Activated gamma-delta T cell treated with anti-CD3 and anti-CD28 coated beads, Interleukin-2, amount 50 U/mL, for 16 hours (primary cell): ENCODE measurements around the gene STX12.
A peak's percentile ranks its signal among the peaks of the same experiment; 100 is the strongest.

Experiments used
- DNase-seq: peaks from one replicate; pipeline ENCODE4 v3.0.0-alpha.2; 2020; ENCODE audit warnings: low read depth

Gene STX12

DNA sequence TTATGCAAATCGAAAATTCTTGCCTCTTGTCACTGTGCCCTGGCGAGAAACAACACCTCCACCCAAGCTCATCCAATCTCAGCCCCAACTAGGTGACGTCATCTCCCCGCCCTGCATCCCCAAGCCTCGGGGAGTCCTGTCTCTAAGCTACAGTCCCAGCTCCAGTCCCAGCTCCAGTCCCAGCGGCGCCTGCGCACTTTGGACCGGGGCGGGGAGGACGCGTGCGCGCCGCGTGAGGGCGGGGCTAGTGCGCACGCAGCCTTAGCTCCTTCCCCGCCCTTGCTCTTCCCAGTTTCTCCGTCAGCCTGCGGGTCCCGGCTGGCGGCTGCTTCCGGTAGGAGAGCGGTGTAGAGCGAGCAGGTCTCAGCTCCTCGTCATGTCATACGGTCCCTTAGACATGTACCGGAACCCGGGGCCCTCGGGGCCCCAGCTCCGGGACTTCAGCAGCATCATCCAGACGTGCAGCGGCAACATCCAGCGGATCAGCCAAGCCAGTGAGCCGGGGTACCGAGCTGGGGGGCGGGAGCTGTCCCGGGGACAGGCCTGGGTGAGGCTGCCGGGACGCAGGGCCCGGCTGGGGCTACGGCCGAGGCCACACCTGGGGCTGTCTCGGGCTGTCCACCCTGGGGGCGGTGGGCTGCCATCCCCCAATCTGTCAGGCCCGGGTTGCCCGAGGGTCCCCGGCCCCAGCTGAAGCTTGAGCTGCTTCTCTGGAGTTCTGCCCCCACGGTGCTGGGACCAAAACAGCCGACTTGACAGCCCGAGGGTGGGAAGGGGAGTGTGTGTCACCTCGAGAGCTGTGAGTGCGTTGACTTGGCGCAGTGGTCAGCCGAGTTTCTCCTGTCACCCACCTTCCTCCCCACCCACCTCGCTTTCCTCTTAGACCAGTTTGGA, at the start of gene STX12:
Gene STX12 (plus strand): TSS at position 288 of the 894 bp plus-strand sequence. CDS start 89 bp downstream, at position 377.
- DNase-seq: peak; percentile 96

- no peak for DNase-seq
Observed at GRCh38 chr1:27724961-27725373, 48.1 kb upstream of the STX12 start.

GRCh38 chr1:27725374-27726172, 47.4 kb upstream of the STX12 start, which contains the start of gene FAM76A:
FAM76A (plus strand) TSS chr1:27725961; CDS start chr1:27726081, 120 bp downstream.
- peak; percentile 99 for DNase-seq

- DNase-seq: peak; percentile 18
Observed at GRCh38 chr1:27726173-27727044, 46.6 kb upstream of the STX12 start.

- no peak for DNase-seq
Observed at GRCh38 chr1:27727126-27727525, 45.9 kb upstream of the STX12 start.

GRCh38 chr1:27736252-27736651, 36.8 kb upstream of the STX12 start:
- no peak for DNase-seq

DNA sequence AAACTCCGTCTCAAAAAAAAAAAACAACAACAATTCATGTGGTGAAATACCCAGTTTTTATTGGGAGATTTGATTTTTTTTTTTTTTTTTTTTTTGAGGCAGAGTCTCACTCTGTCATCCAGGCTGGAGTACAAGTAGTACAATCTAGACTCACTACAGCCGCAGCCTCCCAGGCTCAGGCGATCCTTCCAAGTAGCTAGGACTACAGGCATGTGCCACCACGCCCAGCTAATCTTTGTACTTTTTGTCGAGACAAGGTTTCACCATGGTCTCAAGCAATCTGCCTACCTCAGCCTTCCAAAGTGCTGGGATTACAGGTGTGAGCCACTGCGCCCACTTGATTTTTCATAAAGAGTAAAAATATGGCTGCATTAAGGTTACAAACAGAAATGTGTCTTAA, 31.9 kb upstream of the STX12 start:
- no peak for DNase-seq

DNA sequence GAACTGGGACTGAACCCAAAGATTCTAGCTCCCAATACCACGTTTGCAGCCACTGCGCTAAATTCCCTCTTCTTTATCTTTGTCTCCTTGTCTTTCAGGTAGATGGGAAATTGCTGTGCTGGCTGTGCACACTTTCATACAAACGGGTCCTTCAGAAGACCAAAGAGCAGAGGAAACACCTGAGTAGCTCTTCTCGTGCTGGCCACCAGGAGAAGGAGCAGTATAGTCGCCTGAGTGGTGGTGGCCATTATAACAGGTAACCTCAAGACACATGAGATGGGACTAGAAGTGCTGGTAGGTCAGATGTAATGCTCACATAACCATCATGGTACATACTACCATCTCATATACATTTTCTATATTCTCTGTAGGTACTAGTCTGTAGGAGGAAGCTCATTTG, 28.5 kb upstream of the STX12 start:
- DNase-seq: no peak

DNA sequence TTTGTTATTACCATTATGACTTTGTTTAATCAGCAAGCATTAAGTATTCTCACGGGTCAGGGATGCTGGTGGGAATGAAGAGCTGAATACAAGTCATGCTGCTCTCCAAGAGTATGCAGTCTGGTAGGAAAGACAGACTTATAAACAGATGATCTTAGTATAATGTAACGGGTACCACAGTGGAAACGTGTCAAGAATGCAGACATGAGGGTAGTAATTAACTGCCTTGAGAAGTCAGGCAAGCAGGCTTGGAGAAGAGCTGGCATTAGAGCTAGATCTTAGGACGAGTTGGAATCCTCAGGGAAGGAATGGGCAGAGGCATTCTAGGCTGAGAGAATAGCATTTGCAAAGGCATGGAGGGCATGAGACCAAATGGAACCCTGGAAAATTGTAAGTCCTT, 27.6 kb upstream of the STX12 start:
- no peak for DNase-seq

DNA sequence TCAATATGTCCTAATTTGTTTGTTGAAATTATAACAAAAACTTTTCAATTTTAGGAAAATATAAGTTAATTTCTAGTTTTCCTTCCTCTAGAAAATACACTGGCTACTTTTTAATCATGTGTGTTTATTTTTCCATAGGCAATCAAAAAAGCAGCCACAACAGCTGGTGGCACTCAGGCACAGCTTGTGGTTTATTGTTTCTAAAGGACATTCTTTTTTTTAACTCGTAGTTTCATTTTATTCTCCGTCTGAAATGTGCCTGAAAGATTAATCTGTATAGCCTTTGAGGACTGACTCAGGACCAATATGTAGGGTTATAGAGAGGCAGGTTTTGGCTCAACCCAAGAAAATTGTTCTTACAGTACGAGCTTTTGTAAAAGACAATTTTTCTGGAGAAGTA, 20.7 kb upstream of the STX12 start:
- no peak for DNase-seq

GRCh38 chr1:27755286-27755685, 17.7 kb upstream of the STX12 start:
- DNase-seq: no peak

- no peak for DNase-seq
Observed at GRCh38 chr1:27755865-27756264, 17.2 kb upstream of the STX12 start.

DNA sequence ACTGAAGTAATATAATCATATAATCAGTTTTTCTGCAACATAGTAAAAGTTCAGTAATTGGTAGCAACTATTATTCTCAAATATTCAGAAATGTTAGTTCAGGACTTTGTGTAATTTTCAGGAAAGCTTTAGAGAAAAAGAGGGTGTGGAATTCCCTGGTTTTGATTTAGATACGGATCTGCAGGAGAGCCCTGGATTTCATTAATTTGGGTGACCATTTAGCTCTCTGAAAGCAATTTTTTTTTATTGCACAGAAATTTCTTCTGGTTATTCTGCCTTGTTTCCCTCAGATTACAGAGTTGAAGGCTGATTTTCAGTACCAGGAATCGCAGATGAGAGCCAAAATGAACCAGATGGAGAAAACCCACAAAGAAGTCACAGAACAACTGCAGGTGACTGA, 13.8 kb upstream of the STX12 start:
- no peak for DNase-seq

DNA sequence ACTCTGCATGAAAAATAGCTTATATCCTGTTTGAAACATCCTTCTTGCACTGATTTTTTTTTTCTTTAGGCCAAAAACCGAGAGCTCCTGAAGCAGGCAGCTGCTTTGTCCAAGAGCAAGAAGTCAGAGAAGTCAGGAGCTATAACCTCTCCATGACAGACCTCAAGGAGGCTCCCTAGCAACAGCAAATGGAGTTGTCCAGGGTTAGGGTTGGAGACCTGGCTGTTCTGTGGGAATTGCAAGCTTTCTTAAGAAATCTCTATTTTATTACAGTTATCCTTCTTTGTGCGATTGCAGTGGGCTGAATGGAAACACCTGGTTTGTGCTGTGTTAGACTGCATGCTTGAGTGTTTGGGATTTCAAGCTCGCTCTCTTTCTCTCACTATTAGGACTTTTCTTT, 12.6 kb upstream of the STX12 start:
- DNase-seq: no peak

DNA sequence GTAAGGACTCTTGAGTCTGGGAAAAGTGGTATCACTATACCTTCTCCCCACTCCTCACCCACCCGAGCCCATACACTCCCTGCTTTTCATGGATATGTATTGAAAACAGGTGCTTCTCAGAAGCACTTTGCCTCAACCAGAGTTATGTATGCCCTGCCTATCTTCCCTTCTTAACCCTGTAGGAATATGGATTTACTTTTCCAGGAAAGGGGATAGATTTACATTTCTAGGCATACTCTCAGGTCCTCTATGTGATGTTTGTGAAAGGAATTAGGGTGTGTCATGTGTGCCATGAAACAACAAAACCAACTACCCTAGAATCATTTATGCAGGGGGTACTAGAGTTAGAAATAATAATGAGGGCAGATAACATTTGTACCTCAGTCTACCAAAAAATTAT, 11.0 kb upstream of the STX12 start:
- no peak for DNase-seq

DNA sequence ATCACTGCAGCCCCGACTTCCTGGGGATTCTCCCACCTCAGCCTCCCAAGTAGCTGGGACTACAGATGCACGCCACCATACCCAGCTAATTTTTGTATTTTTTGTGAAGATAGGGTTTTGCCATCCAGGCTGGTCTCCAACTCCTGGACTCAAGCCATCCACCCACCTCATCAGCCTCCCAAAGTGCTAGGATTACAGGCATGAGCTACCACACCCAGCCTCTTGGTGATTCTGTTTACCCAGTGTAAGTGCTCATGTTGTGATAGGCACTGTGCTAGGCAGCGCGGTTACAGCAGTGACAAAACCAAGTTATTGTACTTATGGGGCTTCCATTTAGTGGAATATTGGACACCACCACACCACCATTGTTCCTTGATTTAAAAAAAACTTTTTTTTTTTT, 9.7 kb upstream of the STX12 start:
- DNase-seq: no peak

- no peak for DNase-seq
Observed at GRCh38 chr1:27770293-27770830, 2.7 kb upstream of the STX12 start.

GRCh38 chr1:27772036-27772931, 735 bp upstream of the STX12 start:
- DNase-seq: no peak

GRCh38 chr1:27773826-27774445, 917 bp downstream of the STX12 start:
- no peak for DNase-seq

DNA sequence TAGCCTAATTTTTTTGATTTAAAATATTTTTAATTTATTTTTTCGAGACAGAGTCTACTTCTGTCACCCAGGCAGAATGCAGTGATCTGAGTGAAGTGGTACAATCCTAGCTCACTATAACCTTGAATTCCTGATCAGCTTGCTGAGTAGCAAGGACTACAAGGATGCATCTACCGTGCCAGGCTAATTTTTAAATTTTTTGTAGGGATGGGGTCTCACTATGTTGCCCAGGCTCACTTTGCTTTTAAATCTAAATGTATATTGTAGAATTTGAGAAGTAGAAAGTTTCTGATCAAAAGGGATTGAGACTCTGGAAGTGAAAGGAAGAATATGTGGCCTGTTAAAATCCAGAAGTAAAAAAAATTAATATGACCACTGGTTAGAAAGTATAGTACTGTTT, 1.6 kb downstream of the STX12 start:
- DNase-seq: no peak
